ENCODE data around the gene GPR39. TPM values are rescaled to one million over a fixed set of nuclear protein-coding genes. Genes with fewer than 3 reads are reported as not detected.

The GPR39 gene
- total RNA-seq, 6 experiments from 2014 or later: 2.2 to 3.0 (median 2.5) TPM

GRCh38 chr2:132477436-132477835, 60.8 kb downstream of the GPR39 start:
- 0 out of 2 replicates have a peak, but pooled peaks cover 11% of the 10 kb centered on the region for H3K36me3 Mint-ChIP-seq (ENCODE audit: low read depth)
- H3K27me3 Mint-ChIP-seq (ENCODE audit: insufficient read depth): no peaks in the 10 kb centered on the region; the same call in 1 of the 2 replicates
- H3K9me3 Mint-ChIP-seq: peaks cover 14% of the 10 kb centered on the region
- DNase-seq: no peak
- H3K4me1 Mint-ChIP-seq (ENCODE audit: low read depth): peaks cover 26% of the 10 kb centered on the region
- no peak overlapping the region for H3K27ac Mint-ChIP-seq
- TF ChIP-seq CTCF (IDR thresholded peaks at IDR 0.05): no peak
- H3K4me3 Mint-ChIP-seq: no peak overlapping the region

GRCh38 chr2:132477962-132478361, 61.4 kb downstream of the GPR39 start:
- no peak overlapping the region for H3K4me3 Mint-ChIP-seq
- H3K27me3 Mint-ChIP-seq (ENCODE audit: insufficient read depth): no peaks in the 10 kb centered on the region; the same call in 1 of the 2 replicates

GRCh38 chr2:132478461-132479105, 62.0 kb downstream of the GPR39 start:
- Mint-ChIP-seq H3K9me3 (peaks cover 10% of the 10 kb centered on the region), H3K4me1 (ENCODE audit: low read depth) (peaks cover 26% of the 10 kb centered on the region), H3K36me3 (ENCODE audit: low read depth) (0 out of 2 replicates have a peak, but pooled peaks cover 11% of the 10 kb centered on the region), H3K27me3 (ENCODE audit: insufficient read depth) (no peaks in the 10 kb centered on the region; the same call in 1 of the 2 replicates), H3K4me3 (no peak overlapping the region), H3K27ac (no peak overlapping the region)
- DNase-seq: no peak
- no peak for TF ChIP-seq CTCF (IDR thresholded peaks at IDR 0.05)

More at GRCh38 chr2:132477962-132478361, 61.4 kb downstream of the GPR39 start:
- no peak for TF ChIP-seq CTCF (IDR thresholded peaks at IDR 0.05)
- H3K4me1 Mint-ChIP-seq (ENCODE audit: low read depth): peaks cover 26% of the 10 kb centered on the region
- peak; percentile 61 for DNase-seq
- H3K36me3 Mint-ChIP-seq (ENCODE audit: low read depth): 0 out of 2 replicates have a peak, but pooled peaks cover 11% of the 10 kb centered on the region
- H3K9me3 Mint-ChIP-seq: peaks cover 10% of the 10 kb centered on the region
- H3K27ac Mint-ChIP-seq: no peak overlapping the region

GRCh38 chr2:132479155-132479554, 62.5 kb downstream of the GPR39 start:
- H3K27me3 Mint-ChIP-seq (ENCODE audit: insufficient read depth): no peaks in the 10 kb centered on the region; the same call in 1 of the 2 replicates
- H3K4me3 Mint-ChIP-seq: no peak overlapping the region
- no peak overlapping the region for H3K27ac Mint-ChIP-seq
- H3K4me1 Mint-ChIP-seq (ENCODE audit: low read depth): peaks cover 26% of the 10 kb centered on the region
- H3K36me3 Mint-ChIP-seq (ENCODE audit: low read depth): 0 out of 2 replicates have a peak, but pooled peaks cover 11% of the 10 kb centered on the region
- no peak for DNase-seq
- no peak for TF ChIP-seq CTCF (IDR thresholded peaks at IDR 0.05)
- H3K9me3 Mint-ChIP-seq: peaks cover 10% of the 10 kb centered on the region

- Mint-ChIP-seq H3K27ac (no peak overlapping the region), H3K4me1 (ENCODE audit: low read depth) (peaks cover 16% of the 10 kb centered on the region), H3K36me3 (ENCODE audit: low read depth) (0 out of 2 replicates have a peak, but pooled peaks cover 5% of the 10 kb centered on the region), H3K9me3 (no peaks in the 10 kb centered on the region; the same call in none of the 2 replicates), H3K4me3 (no peak overlapping the region), H3K27me3 (ENCODE audit: insufficient read depth) (no peaks in the 10 kb centered on the region; the same call in 1 of the 2 replicates)
- no peak for DNase-seq
- no peak for TF ChIP-seq CTCF (IDR thresholded peaks at IDR 0.05)
Observed at GRCh38 chr2:132482821-132483220, 66.2 kb downstream of the GPR39 start.

Data from HFFc6 (cell line).